ENCODE measurements around the gene XIRP1. TPM values are rescaled to one million over a fixed set of nuclear protein-coding genes. Genes with fewer than 3 reads are reported as not detected.

XIRP1 gene
- total RNA-seq, 4 donors from 2014 or later: 0.40 TPM; not detected in 3

DNA sequence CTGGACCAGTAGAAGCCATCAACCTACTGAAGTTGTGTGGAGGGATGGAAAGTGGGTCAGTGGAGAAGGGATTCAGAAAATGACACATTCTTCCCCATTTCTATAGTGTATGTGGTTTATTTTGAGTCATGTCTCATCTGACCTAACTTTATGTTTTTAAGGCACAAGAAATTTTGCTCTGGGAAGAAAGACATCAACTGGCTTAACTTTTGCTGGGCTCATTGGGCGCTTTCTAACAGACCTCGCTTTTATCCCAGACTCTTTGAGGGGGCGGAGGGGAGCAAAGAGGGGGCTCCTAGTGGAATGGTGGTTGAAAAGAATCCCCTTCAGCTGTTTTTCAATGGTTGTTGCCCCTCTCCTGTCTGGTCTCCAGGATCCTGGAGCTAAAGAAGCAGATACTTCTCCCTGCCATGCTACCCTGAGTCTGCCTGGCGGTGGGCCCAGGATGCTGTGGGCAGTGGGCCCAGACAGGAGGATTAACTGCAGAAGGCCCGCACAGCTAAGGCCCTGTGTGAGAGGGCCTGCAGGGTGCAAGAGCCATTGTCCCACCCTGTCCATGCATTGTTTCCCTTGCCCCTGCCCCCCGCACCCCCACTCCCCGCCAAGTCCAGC, 53.5 kb downstream of the XIRP1 start:
- ATAC-seq: peak; percentile 26
- H3K9me3 ChIP-seq: no peaks in the 10 kb centered on the region
- TF ChIP-seq, protein P1, sequence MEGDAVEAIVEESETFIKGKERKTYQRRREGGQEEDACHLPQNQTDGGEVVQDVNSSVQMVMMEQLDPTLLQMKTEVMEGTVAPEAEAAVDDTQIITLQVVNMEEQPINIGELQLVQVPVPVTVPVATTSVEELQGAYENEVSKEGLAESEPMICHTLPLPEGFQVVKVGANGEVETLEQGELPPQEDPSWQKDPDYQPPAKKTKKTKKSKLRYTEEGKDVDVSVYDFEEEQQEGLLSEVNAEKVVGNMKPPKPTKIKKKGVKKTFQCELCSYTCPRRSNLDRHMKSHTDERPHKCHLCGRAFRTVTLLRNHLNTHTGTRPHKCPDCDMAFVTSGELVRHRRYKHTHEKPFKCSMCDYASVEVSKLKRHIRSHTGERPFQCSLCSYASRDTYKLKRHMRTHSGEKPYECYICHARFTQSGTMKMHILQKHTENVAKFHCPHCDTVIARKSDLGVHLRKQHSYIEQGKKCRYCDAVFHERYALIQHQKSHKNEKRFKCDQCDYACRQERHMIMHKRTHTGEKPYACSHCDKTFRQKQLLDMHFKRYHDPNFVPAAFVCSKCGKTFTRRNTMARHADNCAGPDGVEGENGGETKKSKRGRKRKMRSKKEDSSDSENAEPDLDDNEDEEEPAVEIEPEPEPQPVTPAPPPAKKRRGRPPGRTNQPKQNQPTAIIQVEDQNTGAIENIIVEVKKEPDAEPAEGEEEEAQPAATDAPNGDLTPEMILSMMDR (IDR thresholded peaks at IDR 0.05): no peak
- TF ChIP-seq POLR2AphosphoS5 (IDR thresholded peaks at IDR 0.05): peak; percentile 32
- H3K27ac ChIP-seq: peak overlapping the region in 2 of 4 donors; percentile 11 to 59
- 41 to 75% methylated on average over 2 to 3 of the region's 7 CpGs for WGBS, 2 donors (ENCODE audit: low coverage in 1 of 2)
- H3K27me3 ChIP-seq: no peaks in the 10 kb centered on the region
- no peak overlapping the region for H3K4me3 ChIP-seq
- H3K4me1 ChIP-seq: peaks cover 6 to 57% (median 27%) of the 10 kb centered on the region in 3 donors
- peaks cover 0 to 66% of the 10 kb centered on the region in 2 donors for H3K36me3 ChIP-seq

DNA sequence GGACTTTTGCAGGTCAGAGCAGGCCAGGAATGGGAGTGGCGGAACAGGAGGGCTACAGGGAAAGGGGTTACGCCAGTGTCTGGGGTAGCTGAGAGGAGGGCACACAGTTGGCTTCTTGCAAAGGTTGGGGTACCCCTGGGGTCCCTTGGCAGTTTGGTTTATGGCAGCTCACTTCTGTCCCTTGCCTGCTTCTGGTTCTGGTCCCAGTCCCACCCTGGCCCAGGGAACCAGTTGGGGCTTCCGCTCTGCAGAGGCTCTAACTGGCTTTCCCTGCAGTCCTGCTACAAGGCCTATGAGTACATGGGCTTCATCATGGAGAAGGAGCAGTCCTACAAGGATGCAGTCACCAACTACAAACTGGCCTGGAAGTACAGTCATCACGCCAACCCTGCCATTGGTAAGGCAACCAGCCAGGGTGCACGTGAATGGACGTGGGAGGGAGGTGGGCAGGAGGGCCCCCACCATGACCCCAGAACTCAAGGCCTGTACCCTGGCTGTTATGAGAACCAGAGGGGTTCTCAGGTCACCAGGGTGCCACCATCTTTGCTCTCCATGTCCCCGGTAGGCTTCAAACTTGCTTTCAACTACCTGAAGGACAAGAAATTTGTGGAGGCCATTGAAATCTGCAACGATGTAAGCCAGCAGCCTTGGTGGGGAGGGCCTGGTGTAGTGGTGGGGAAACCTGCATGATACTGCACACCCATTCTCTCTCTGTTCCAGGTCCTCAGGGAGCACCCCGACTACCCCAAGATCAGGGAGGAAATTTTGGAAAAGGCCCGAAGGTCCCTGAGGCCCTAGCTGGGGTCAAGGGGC, 54.2 kb downstream of the XIRP1 start:
- TF ChIP-seq, protein P1 (IDR thresholded peaks at IDR 0.05): no peak
- TF ChIP-seq POLR2AphosphoS5 (IDR thresholded peaks at IDR 0.05) (no peak), POLR2A (IDR thresholded peaks at IDR 0.05) (no peak), EP300 (IDR thresholded peaks at IDR 0.05) (no peak)
- H3K36me3 ChIP-seq: peaks cover 0 to 66% of the 10 kb centered on the region in 2 donors
- WGBS, 2 donors (ENCODE audit: low coverage in 1 of 2): 80% methylated on average over 4 of the region's 10 CpGs; no CpG with 5 or more reads in 1 of the 2 donors
- no peaks in the 10 kb centered on the region for H3K27me3 ChIP-seq
- H3K4me1 ChIP-seq: peaks cover 6 to 50% (median 27%) of the 10 kb centered on the region in 3 donors
- no peak overlapping the region for H3K4me3 ChIP-seq
- no peaks in the 10 kb centered on the region for H3K9me3 ChIP-seq
- no peak for ATAC-seq
- H3K27ac ChIP-seq: peak overlapping the region in 1 of 4 donors; percentile 11

DNA sequence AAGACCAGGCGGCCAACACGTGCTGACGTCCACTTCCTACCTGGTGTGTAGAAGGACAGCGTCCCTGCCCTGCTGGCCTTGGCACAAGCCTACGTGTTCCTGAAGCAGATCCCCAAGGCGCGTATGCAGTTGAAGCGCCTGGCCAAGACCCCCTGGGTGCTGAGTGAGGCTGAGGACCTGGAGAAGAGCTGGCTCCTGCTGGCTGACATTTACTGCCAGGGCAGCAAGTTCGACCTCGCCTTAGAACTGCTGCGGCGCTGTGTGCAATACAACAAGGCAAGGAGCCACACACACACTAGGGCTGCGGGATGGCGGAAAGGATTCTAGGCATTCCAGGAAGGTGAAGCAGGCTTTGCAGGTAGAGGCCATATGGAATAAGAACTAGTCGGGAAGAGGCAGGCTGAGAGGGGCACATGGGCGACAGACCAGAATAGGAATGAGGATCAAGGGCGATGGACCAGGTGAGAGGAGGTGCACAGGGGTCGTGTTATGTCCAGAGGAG, 54.9 kb downstream of the XIRP1 start:
- WGBS, 2 donors (ENCODE audit: low coverage in 1 of 2): 97 to 100% methylated on average over 1 to 8 of the region's 18 CpGs
- Histone ChIP-seq H3K27ac (no peak overlapping the region), H3K4me3 (no peak overlapping the region), H3K4me1 (peaks cover 6 to 43% (median 25%) of the 10 kb centered on the region in 3 donors), H3K9me3 (no peaks in the 10 kb centered on the region), H3K27me3 (no peaks in the 10 kb centered on the region), H3K36me3 (peaks cover 0 to 64% of the 10 kb centered on the region in 2 donors)
- TF ChIP-seq, protein P1 (IDR thresholded peaks at IDR 0.05): no peak
- TF ChIP-seq POLR2AphosphoS5 (IDR thresholded peaks at IDR 0.05) (no peak), EP300 (IDR thresholded peaks at IDR 0.05) (no peak), POLR2A (IDR thresholded peaks at IDR 0.05) (no peak)
- no peak for ATAC-seq

DNA sequence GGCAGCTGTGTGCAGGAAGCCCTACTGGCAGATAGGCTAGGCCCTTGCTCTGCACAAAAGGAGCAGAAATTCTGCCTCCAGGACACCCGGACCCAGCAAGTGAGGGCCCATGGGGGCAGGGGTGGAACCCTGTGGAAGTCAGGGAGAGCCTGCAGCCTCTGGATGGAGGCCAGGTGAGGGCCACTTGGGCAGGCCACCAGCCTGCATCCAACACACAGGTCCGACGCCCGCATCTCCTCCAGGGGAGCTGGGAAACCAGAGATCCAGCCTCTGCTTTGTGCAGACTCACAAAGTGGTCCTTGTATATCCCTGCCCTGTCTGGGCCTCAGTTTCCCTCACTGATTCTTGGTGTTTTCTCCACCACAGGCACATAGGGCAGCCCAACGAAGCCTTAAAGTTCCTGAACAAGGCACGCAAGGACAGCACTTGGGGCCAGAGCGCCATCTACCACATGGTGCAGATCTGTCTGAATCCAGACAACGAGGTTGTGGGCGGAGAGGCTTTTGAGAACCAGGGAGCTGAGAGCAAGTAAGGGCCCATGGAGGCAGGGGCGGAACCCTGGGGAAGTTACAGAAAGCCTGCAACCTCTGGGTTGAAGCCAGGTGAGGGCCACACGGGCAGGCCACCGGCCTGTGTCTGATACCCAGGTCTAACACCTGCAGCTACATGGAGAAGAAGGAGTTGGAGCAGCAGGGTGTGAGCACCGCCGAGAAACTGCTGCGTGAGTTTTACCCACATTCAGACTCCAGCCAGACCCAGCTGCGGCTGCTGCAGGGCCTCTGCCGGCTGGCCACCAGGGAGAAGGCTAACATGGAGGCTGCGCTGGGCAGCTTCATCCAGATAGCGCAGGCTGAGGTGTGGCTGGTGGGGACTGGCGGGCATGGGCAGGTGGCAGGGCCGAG, 55.6 kb downstream of the XIRP1 start:
- peak overlapping the region in 1 of 4 donors; percentile 43 for H3K27ac ChIP-seq
- H3K4me1 ChIP-seq: peaks cover 6 to 36% (median 18%) of the 10 kb centered on the region in 3 donors
- 92 to 95% methylated on average over 4 to 5 of the region's 21 CpGs for WGBS, 2 donors (ENCODE audit: low coverage in 1 of 2)
- H3K4me3 ChIP-seq: no peak overlapping the region
- no peak for ATAC-seq
- TF ChIP-seq POLR2A (IDR thresholded peaks at IDR 0.05): no peak
- TF ChIP-seq, protein P1 (IDR thresholded peaks at IDR 0.05): no peak
- no peak for TF ChIP-seq POLR2AphosphoS5 (IDR thresholded peaks at IDR 0.05)
- no peak for TF ChIP-seq EP300 (IDR thresholded peaks at IDR 0.05)
- H3K9me3 ChIP-seq: no peaks in the 10 kb centered on the region
- H3K36me3 ChIP-seq: peaks cover 0 to 57% of the 10 kb centered on the region in 2 donors
- H3K27me3 ChIP-seq: no peaks in the 10 kb centered on the region

All from gastroesophageal sphincter (tissue), 4 donors.